GM19463 (cell line): ENCODE data around the gene ICAM1.
A peak's percentile ranks its signal among the peaks of the same experiment; 100 is the strongest.
"Not testable (repeated sequence)": the region's sequence is repeated elsewhere in the genome, so short reads cannot be mapped to it uniquely, and the experiment has no call there.

ENCODE experiments used
- ATAC-seq: cut with Tn5 transposase; IDR thresholded peaks from one replicate; pipeline ENCODE4 v1.9.1; 2021; ENCODE audit warnings: mild to moderate bottlenecking, moderate library complexity; ENCODE audit not compliant: unreplicated experiment

Gene ICAM1

GRCh38 chr19:10270616-10271394 is at the start of gene ICAM1:
Gene ICAM1 (plus strand): TSS chr19:10271120. CDS start chr19:10271160, 40 bp downstream.
- peak; percentile 48 for ATAC-seq

- ATAC-seq: no peak
Observed at GRCh38 chr19:10222201-10222890, 48.6 kb upstream of the ICAM1 start.

- no peak for ATAC-seq
Observed at GRCh38 chr19:10223488-10224213, 47.3 kb upstream of the ICAM1 start.

- ATAC-seq: no peak
Observed at GRCh38 chr19:10224337-10224736, 46.6 kb upstream of the ICAM1 start.

- no peak for ATAC-seq
Observed at GRCh38 chr19:10226021-10226375, 44.9 kb upstream of the ICAM1 start.

- ATAC-seq: no peak
Observed at GRCh38 chr19:10226376-10227025, 44.4 kb upstream of the ICAM1 start.

- ATAC-seq: no peak
Observed at GRCh38 chr19:10227026-10227971, 43.6 kb upstream of the ICAM1 start.

GRCh38 chr19:10228393-10228792 is 42.5 kb upstream of the ICAM1 start:
- no peak for ATAC-seq

- ATAC-seq: no peak
Observed at GRCh38 chr19:10228920-10229319, 42.0 kb upstream of the ICAM1 start.

GRCh38 chr19:10230173-10230860 is 40.6 kb upstream of the ICAM1 start:
- no peak for ATAC-seq

- peak; percentile 39 for ATAC-seq
Observed at GRCh38 chr19:10230861-10231611, 39.9 kb upstream of the ICAM1 start, which contains the start of gene S1PR2. Gene S1PR2 (minus strand): TSS chr19:10231331. CDS start chr19:10224905, 6,426 bp downstream.

GRCh38 chr19:10231612-10232228 is 39.2 kb upstream of the ICAM1 start:
- ATAC-seq: no peak

GRCh38 chr19:10233946-10234345 is 37.0 kb upstream of the ICAM1 start:
- no peak for ATAC-seq

- ATAC-seq: no peak
Observed at GRCh38 chr19:10235003-10235402, 35.9 kb upstream of the ICAM1 start.

- ATAC-seq: not testable (repeated sequence)
Observed at GRCh38 chr19:10235409-10235808, 35.5 kb upstream of the ICAM1 start.

GRCh38 chr19:10237702-10238101 is 33.2 kb upstream of the ICAM1 start:
- no peak for ATAC-seq

GRCh38 chr19:10238172-10238783 is 32.6 kb upstream of the ICAM1 start:
- no peak for ATAC-seq
